ENCODE data around the gene ATP11A. TPM values are rescaled to one million over a fixed set of nuclear protein-coding genes. Genes with fewer than 3 reads are reported as not detected.

The ATP11A gene
- total RNA-seq, 2 experiments from 2014 or later: 63.1 to 68.4 TPM

- POLR2A ChIA-PET: no interaction called here
- Mint-ChIP-seq H3K9me3 (peaks cover 6% of the 10 kb centered on the region), H3K4me3 (no peak overlapping the region), H3K4me1 (no peaks in the 10 kb centered on the region), H3K27ac (no peak overlapping the region), H3K36me3 (ENCODE audit: low read depth) (no peaks in the 10 kb centered on the region), H3K27me3 (no peaks in the 10 kb centered on the region)
- no peak for DNase-seq
- CTCF ChIA-PET: no interaction called here
These were observed 217.4 kb downstream of the ATP11A start for GRCh38 chr13:112907286-112907685.

GRCh38 chr13:112907871-112908331 lies 218.1 kb downstream of the ATP11A start:
- CTCF ChIA-PET: no interaction called here
- H3K36me3 Mint-ChIP-seq (ENCODE audit: low read depth): no peaks in the 10 kb centered on the region
- no peak for DNase-seq

DNA sequence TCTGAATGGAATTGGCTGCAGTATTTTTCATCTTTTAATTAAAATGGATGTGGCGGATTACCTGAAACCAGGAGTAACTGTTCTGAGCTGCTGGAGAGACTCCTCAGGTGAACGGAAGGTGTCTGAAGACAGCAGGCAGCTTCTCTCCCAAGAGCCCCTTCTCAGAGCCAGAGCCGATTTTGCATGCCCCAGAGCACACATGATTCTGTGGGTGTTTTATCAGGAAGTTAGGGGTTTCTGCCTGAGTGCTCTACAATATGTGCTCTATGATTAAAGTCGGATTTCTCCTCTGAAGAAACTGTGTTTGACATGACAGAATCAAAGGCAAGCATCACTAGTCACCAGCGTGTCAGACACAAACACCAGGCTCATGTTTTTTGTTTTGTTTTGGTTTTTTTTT lies 218.5 kb downstream of the ATP11A start:
- H3K36me3 Mint-ChIP-seq (ENCODE audit: low read depth): no peaks in the 10 kb centered on the region
- H3K4me3 Mint-ChIP-seq: no peak overlapping the region
- no peak for DNase-seq
- H3K4me1 Mint-ChIP-seq: no peaks in the 10 kb centered on the region
- H3K27me3 Mint-ChIP-seq: no peaks in the 10 kb centered on the region
- CTCF ChIA-PET: no interaction called here
- peaks cover 6% of the 10 kb centered on the region for H3K9me3 Mint-ChIP-seq
- POLR2A ChIA-PET: no interaction called here
- no peak overlapping the region for H3K27ac Mint-ChIP-seq

More at GRCh38 chr13:112907871-112908331, 218.1 kb downstream of the ATP11A start:
- Mint-ChIP-seq H3K9me3 (peaks cover 6% of the 10 kb centered on the region), H3K27me3 (no peaks in the 10 kb centered on the region), H3K4me3 (no peak overlapping the region), H3K4me1 (no peaks in the 10 kb centered on the region), H3K27ac (no peak overlapping the region)
- POLR2A ChIA-PET: no interaction called here

- POLR2A ChIA-PET: no interaction called here
- Mint-ChIP-seq H3K4me1 (no peaks in the 10 kb centered on the region), H3K9me3 (peaks cover 3% of the 10 kb centered on the region), H3K27me3 (no peaks in the 10 kb centered on the region), H3K4me3 (no peak overlapping the region), H3K36me3 (ENCODE audit: low read depth) (no peaks in the 10 kb centered on the region), H3K27ac (no peak overlapping the region)
- no peak for DNase-seq
- CTCF ChIA-PET: interaction anchor here (1.0 kb wide), 1 partner anchor 13 kb away, joined by 3 read pairs; no protein-coding TSS in a partner anchor
These were observed 220.2 kb downstream of the ATP11A start for GRCh38 chr13:112910016-112910415.

DNA sequence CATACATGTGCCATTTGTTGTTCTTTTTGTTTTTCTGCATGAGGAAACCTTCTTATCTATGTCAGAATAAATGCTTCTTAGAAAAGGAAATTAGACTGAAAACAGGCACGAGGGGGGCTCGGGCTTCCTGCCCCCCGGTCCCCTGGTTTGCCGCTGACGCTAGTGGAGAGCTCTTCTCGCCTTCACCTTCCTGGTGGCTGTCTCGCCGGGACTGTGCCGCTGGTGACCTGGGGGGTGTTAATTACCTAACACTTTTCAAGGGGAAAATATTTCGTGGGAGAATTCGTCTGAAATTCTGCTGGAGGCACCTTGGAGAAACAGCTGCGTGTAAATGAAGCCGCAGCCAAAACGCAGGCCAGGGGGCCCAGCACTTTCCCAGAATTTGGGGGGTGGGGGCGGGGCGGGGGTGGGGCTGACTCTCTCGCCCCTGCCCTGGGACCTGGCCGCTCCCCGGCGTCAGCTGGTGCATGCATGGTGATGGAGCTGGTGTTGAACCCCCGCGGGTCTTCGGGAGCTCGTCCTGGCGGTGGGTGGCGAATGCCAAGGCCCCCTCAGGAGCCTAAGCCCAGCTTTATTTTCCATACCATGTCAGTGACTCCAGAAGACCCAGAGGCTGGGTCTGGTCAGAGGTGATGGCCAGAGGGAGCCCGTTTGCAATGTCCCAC lies 220.9 kb downstream of the ATP11A start:
- Mint-ChIP-seq H3K27me3 (no peaks in the 10 kb centered on the region), H3K4me1 (no peaks in the 10 kb centered on the region), H3K27ac (no peak overlapping the region), H3K36me3 (ENCODE audit: low read depth) (no peaks in the 10 kb centered on the region), H3K4me3 (no peak overlapping the region), H3K9me3 (no peaks in the 10 kb centered on the region)
- DNase-seq: no peak
- ChIA-PET CTCF (interaction anchor here (1.0 kb wide), 1 partner anchor 14 kb away, joined by 3 read pairs; no protein-coding TSS in a partner anchor), POLR2A (no interaction called here)

- no peak overlapping the region for H3K4me3 Mint-ChIP-seq
- ChIA-PET CTCF (interaction anchor here (1.0 kb wide), 1 partner anchor 14 kb away, joined by 3 read pairs; no protein-coding TSS in a partner anchor), POLR2A (no interaction called here)
- no peaks in the 10 kb centered on the region for H3K9me3 Mint-ChIP-seq
- H3K27ac Mint-ChIP-seq: no peak overlapping the region
- H3K27me3 Mint-ChIP-seq: no peaks in the 10 kb centered on the region
- no peak for DNase-seq
- no peaks in the 10 kb centered on the region for H3K4me1 Mint-ChIP-seq
- H3K36me3 Mint-ChIP-seq (ENCODE audit: low read depth): no peaks in the 10 kb centered on the region
These were observed 221.5 kb downstream of the ATP11A start for GRCh38 chr13:112911285-112911701.

- no peaks in the 10 kb centered on the region for H3K27me3 Mint-ChIP-seq
- ChIA-PET POLR2A (no interaction called here), CTCF (no interaction called here)
- H3K4me3 Mint-ChIP-seq: no peak overlapping the region
- no peaks in the 10 kb centered on the region for H3K9me3 Mint-ChIP-seq
- H3K27ac Mint-ChIP-seq: no peak overlapping the region
- no peaks in the 10 kb centered on the region for H3K36me3 Mint-ChIP-seq (ENCODE audit: low read depth)
- no peak for DNase-seq
- H3K4me1 Mint-ChIP-seq: no peaks in the 10 kb centered on the region
These were observed 222.0 kb downstream of the ATP11A start for GRCh38 chr13:112911883-112912282.

- no peaks in the 10 kb centered on the region for H3K27me3 Mint-ChIP-seq
- H3K4me3 Mint-ChIP-seq: no peak overlapping the region
- CTCF ChIA-PET: no interaction called here
- POLR2A ChIA-PET: no interaction called here
- no peaks in the 10 kb centered on the region for H3K36me3 Mint-ChIP-seq (ENCODE audit: low read depth)
- H3K9me3 Mint-ChIP-seq: no peaks in the 10 kb centered on the region
- no peak overlapping the region for H3K27ac Mint-ChIP-seq
- no peak for DNase-seq
- no peaks in the 10 kb centered on the region for H3K4me1 Mint-ChIP-seq
These were observed 223.0 kb downstream of the ATP11A start for GRCh38 chr13:112912726-112913440.

- no peaks in the 10 kb centered on the region for H3K4me1 Mint-ChIP-seq
- CTCF ChIA-PET: no interaction called here
- peaks cover 2% of the 10 kb centered on the region for H3K27me3 Mint-ChIP-seq
- no peak overlapping the region for H3K4me3 Mint-ChIP-seq
- DNase-seq: no peak
- H3K27ac Mint-ChIP-seq: no peak overlapping the region
- POLR2A ChIA-PET: no interaction called here
- no peaks in the 10 kb centered on the region for H3K9me3 Mint-ChIP-seq
- H3K36me3 Mint-ChIP-seq (ENCODE audit: low read depth): no peaks in the 10 kb centered on the region
These were observed 226.5 kb downstream of the ATP11A start for GRCh38 chr13:112916296-112916695.

DNA sequence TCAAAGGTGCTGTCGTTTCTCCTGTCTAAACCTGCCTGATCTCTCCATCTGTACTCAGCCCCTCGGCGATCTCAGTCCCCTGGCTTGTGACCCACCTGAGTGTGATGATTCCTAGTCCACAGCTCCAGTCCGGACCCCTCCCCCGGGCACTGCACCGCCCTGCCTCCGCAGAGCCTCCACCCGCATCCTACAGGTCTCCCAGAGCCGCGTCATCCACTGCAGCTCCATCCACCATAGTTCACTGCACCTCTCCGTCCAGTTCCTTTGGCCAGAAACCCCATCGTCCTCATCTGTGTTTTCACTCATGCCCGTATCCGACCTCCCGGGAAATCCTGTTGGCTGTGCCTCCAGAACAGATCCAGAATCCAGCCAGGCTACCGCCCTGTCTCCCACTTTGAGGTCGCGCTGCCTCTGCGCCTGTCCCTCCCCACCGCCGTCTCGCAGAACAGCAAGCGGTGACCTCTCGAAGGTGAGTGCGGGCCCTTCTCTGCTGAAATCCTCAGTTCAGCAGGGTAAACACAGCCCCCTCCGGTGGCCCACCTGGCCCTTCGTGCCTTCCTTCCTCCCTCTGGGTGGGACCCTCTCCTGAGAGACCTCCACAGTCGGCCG lies 227.3 kb downstream of the ATP11A start:
- POLR2A ChIA-PET: no interaction called here
- H3K4me3 Mint-ChIP-seq: no peak overlapping the region
- no peaks in the 10 kb centered on the region for H3K36me3 Mint-ChIP-seq (ENCODE audit: low read depth)
- H3K9me3 Mint-ChIP-seq: no peaks in the 10 kb centered on the region
- H3K4me1 Mint-ChIP-seq: no peaks in the 10 kb centered on the region
- CTCF ChIA-PET: interaction anchor here (0.8 kb wide), 1 partner anchor 19 kb away, joined by 3 read pairs; no protein-coding TSS in a partner anchor
- no peak overlapping the region for H3K27ac Mint-ChIP-seq
- no peak for DNase-seq
- H3K27me3 Mint-ChIP-seq: peaks cover 2% of the 10 kb centered on the region

- ChIA-PET CTCF (interaction anchor here (0.8 to 0.9 kb wide), 2 partner anchors 19 to 31 kb away, joined by 3 read pairs; no protein-coding TSS in a partner anchor), POLR2A (no interaction called here)
- no peak overlapping the region for H3K4me3 Mint-ChIP-seq
- no peak overlapping the region for H3K27ac Mint-ChIP-seq
- H3K4me1 Mint-ChIP-seq: no peaks in the 10 kb centered on the region
- no peaks in the 10 kb centered on the region for H3K36me3 Mint-ChIP-seq (ENCODE audit: low read depth)
- H3K9me3 Mint-ChIP-seq: no peaks in the 10 kb centered on the region
- peaks cover 2% of the 10 kb centered on the region for H3K27me3 Mint-ChIP-seq
- DNase-seq: no peak
These were observed 227.9 kb downstream of the ATP11A start for GRCh38 chr13:112917737-112918136.

GRCh38 chr13:112918266-112918665 lies 228.4 kb downstream of the ATP11A start:
- POLR2A ChIA-PET: no interaction called here

GRCh38 chr13:112918746-112919145 lies 228.9 kb downstream of the ATP11A start:
- ChIA-PET CTCF (no interaction called here), POLR2A (no interaction called here)
- Mint-ChIP-seq H3K9me3 (no peaks in the 10 kb centered on the region), H3K4me3 (no peak overlapping the region), H3K4me1 (no peaks in the 10 kb centered on the region), H3K36me3 (ENCODE audit: low read depth) (no peaks in the 10 kb centered on the region), H3K27ac (no peak overlapping the region), H3K27me3 (peaks cover 2% of the 10 kb centered on the region)
- no peak for DNase-seq

More at GRCh38 chr13:112918266-112918665, 228.4 kb downstream of the ATP11A start:
- H3K27ac Mint-ChIP-seq: no peak overlapping the region
- H3K27me3 Mint-ChIP-seq: peaks cover 2% of the 10 kb centered on the region
- DNase-seq: no peak
- CTCF ChIA-PET: interaction anchor here (0.8 to 0.9 kb wide), 2 partner anchors 20 to 32 kb away, joined by 3 read pairs; no protein-coding TSS in a partner anchor
- no peaks in the 10 kb centered on the region for H3K9me3 Mint-ChIP-seq
- H3K4me3 Mint-ChIP-seq: no peak overlapping the region
- no peaks in the 10 kb centered on the region for H3K36me3 Mint-ChIP-seq (ENCODE audit: low read depth)
- H3K4me1 Mint-ChIP-seq: no peaks in the 10 kb centered on the region

Measured in activated CD4-positive, alpha-beta T cell treated with anti-CD3 and anti-CD28 coated beads, Interleukin-2, amount 10 ng/mL, durations not matched to agents 7 days and 5 days (primary cell).